ENCODE measurements around the gene IRF2BPL. TPM values are rescaled to one million over a fixed set of nuclear protein-coding genes. Genes with fewer than 3 reads are reported as not detected.

Gene IRF2BPL
- polyA plus RNA-seq, 1 donor (not counting 4 experiments of a cell fraction or from before 2014, with no cell fraction given) = 5.6 TPM

- Histone ChIP-seq H3K9me3 (ENCODE audit: control insufficient read depth, low read depth, low read length) (no peaks in the 10 kb centered on the region), H4K20me1 (ENCODE audit: control insufficient read depth, extremely low read depth, insufficient read depth, low read length) (no peaks in the 10 kb centered on the region), H3K36me3 (ENCODE audit: control insufficient read depth in 2 of 2, extremely low read depth in 1 of 2, insufficient read depth in 2 of 2, low read length in 2 of 2) (no peaks in the 10 kb centered on the region), H3K9me1 (ENCODE audit: control insufficient read depth, extremely low read depth, insufficient read depth, low read length) (peaks cover 4% of the 10 kb centered on the region), H3K4me2 (ENCODE audit: control insufficient read depth, extremely low read depth, insufficient read depth, low read depth, low read length) (peak overlapping the region; percentile 87), H3K9ac (ENCODE audit: control insufficient read depth, extremely low read depth, insufficient read depth, low read length) (peak overlapping the region; percentile 82), H3K79me2 (ENCODE audit: control insufficient read depth, insufficient read depth, low read length) (no peaks in the 10 kb centered on the region), H3K4me1 (ENCODE audit: control insufficient read depth, extremely low read depth, insufficient read depth, low read length) (peaks cover 84% of the 10 kb centered on the region), H3K4me3 (ENCODE audit: control insufficient read depth in 2 of 3, extremely low read depth in 1 of 3, insufficient read depth in 2 of 3, low read depth in 1 of 3, low read length in 3 of 3) (peak overlapping the region in 2 of 3 experiments; percentile 35 to 57), H3K27me3 (ENCODE audit: control insufficient read depth, extremely low read depth, insufficient read depth, low read length) (no peaks in the 10 kb centered on the region), H3K27ac (ENCODE audit: control insufficient read depth, insufficient read depth, low read length) (peak overlapping the region; percentile 98), H2AFZ (ENCODE audit: control insufficient read depth, low read length) (peak overlapping the region; percentile 52)
- DNase-seq (ENCODE audit: low read depth, low spot score) (no peak), FAIRE-seq (no peak)
- TF ChIP-seq EZH2 (IDR thresholded peaks at IDR 0.05; ENCODE audit: low read length) = no peak
- TF ChIP-seq, protein P1, sequence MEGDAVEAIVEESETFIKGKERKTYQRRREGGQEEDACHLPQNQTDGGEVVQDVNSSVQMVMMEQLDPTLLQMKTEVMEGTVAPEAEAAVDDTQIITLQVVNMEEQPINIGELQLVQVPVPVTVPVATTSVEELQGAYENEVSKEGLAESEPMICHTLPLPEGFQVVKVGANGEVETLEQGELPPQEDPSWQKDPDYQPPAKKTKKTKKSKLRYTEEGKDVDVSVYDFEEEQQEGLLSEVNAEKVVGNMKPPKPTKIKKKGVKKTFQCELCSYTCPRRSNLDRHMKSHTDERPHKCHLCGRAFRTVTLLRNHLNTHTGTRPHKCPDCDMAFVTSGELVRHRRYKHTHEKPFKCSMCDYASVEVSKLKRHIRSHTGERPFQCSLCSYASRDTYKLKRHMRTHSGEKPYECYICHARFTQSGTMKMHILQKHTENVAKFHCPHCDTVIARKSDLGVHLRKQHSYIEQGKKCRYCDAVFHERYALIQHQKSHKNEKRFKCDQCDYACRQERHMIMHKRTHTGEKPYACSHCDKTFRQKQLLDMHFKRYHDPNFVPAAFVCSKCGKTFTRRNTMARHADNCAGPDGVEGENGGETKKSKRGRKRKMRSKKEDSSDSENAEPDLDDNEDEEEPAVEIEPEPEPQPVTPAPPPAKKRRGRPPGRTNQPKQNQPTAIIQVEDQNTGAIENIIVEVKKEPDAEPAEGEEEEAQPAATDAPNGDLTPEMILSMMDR (optimal IDR thresholded peaks at IDR 0.05 in 1 of 3, IDR thresholded peaks at IDR 0.05 in 1 of 3, conservative IDR thresholded peaks at IDR 0.05 in 1 of 3; ENCODE audit: extremely low read depth in 1 of 3, insufficient read depth in 2 of 3, low read length in 3 of 3) = no peak
- dilution Hi-C loops (cut with MboI; ENCODE audit: extremely low pct_ligation_motif_present, low sequenced_read_pairs) = no loop called here
Measured at GRCh38 chr14:77043177-77043983, 14.9 kb upstream of the IRF2BPL start.

GRCh38 chr14:77041881-77042545 is 13.5 kb upstream of the IRF2BPL start:
- Histone ChIP-seq H3K9ac (ENCODE audit: control insufficient read depth, extremely low read depth, insufficient read depth, low read length) (peak overlapping the region; percentile 82), H2AFZ (ENCODE audit: control insufficient read depth, low read length) (peak overlapping the region; percentile 73)
- DNase-seq (ENCODE audit: low read depth, low spot score) = no peak

More at GRCh38 chr14:77041881-77042545, 13.5 kb upstream of the IRF2BPL start:
- Histone ChIP-seq H3K4me2 (ENCODE audit: control insufficient read depth, extremely low read depth, insufficient read depth, low read depth, low read length) (peak overlapping the region; percentile 87), H3K27me3 (ENCODE audit: control insufficient read depth, extremely low read depth, insufficient read depth, low read length) (no peaks in the 10 kb centered on the region), H3K4me3 (ENCODE audit: control insufficient read depth in 2 of 3, extremely low read depth in 1 of 3, insufficient read depth in 2 of 3, low read depth in 1 of 3, low read length in 3 of 3) (no peak overlapping the region), H3K79me2 (ENCODE audit: control insufficient read depth, insufficient read depth, low read length) (no peaks in the 10 kb centered on the region), H3K9me1 (ENCODE audit: control insufficient read depth, extremely low read depth, insufficient read depth, low read length) (peaks cover 4% of the 10 kb centered on the region), H3K36me3 (ENCODE audit: control insufficient read depth in 2 of 2, extremely low read depth in 1 of 2, insufficient read depth in 2 of 2, low read length in 2 of 2) (no peaks in the 10 kb centered on the region), H3K9me3 (ENCODE audit: control insufficient read depth, low read depth, low read length) (no peaks in the 10 kb centered on the region), H3K4me1 (ENCODE audit: control insufficient read depth, extremely low read depth, insufficient read depth, low read length) (peaks cover 91% of the 10 kb centered on the region), H4K20me1 (ENCODE audit: control insufficient read depth, extremely low read depth, insufficient read depth, low read length) (no peaks in the 10 kb centered on the region), H3K27ac (ENCODE audit: control insufficient read depth, insufficient read depth, low read length) (peak overlapping the region; percentile 98)
- TF ChIP-seq, protein P1 (optimal IDR thresholded peaks at IDR 0.05 in 1 of 3, IDR thresholded peaks at IDR 0.05 in 1 of 3, conservative IDR thresholded peaks at IDR 0.05 in 1 of 3; ENCODE audit: extremely low read depth in 1 of 3, insufficient read depth in 2 of 3, low read length in 3 of 3) = no peak
- TF ChIP-seq EZH2 (IDR thresholded peaks at IDR 0.05; ENCODE audit: low read length) = no peak
- dilution Hi-C loops (cut with MboI; ENCODE audit: extremely low pct_ligation_motif_present, low sequenced_read_pairs) = no loop called here
- no peak for FAIRE-seq
